AG04450 (cell line): Measurements from ENCODE around the gene DYSF. TPM values are rescaled to one million over a fixed set of nuclear protein-coding genes. Genes with fewer than 3 reads are reported as not detected.

Experiments used
- CTCF ChIA-PET: fragments of 300-600, 350-600 bp; formaldehyde crosslinking; extraction: SDS; loops from one replicate; lab custom pipeline; 2022; ENCODE audit warnings: antibody characterized with exemption, inconsistent platforms; lab: Charles Lee
- POLR2A ChIA-PET: fragments of 350-600 bp; formaldehyde crosslinking; extraction: SDS; loops from one replicate; lab custom pipeline; 2021; ENCODE audit warnings: antibody characterized with exemption, inconsistent platforms; lab: Yijun Ruan, JAX
- DNase-seq: peaks from one replicate; pipeline ENCODE4 v3.0.0-alpha.2; 2011; ENCODE audit warnings: low read depth, low spot score
- H3K27ac ChIP-seq: one replicate; pipeline ENCODE4 v1.5.1; 2012; ENCODE audit warnings: low read depth, low read length, control low read depth
- H3K27me3 ChIP-seq: one replicate; pipeline ENCODE4 v1.6.0; 2012; ENCODE audit warnings: low read length; ENCODE audit not compliant: control insufficient read depth, insufficient read depth
- H3K4me3 ChIP-seq: 2 replicates; pipeline ENCODE4 v1.5.1; 2011; ENCODE audit warnings: mild to moderate bottlenecking, low read depth, low read length, control low read depth
- H3K9me3 ChIP-seq: 2 replicates; pipeline ENCODE4 v1.5.1; 2012; ENCODE audit warnings: low read length; ENCODE audit not compliant: control insufficient read depth, insufficient read depth
- CTCF ChIP-seq: IDR thresholded peaks from 2 replicates; pipeline ENCODE4 v1.5.1; 2011; ENCODE audit warnings: low read depth, low read length, control low read depth, inconsistent platforms
- polyA plus RNA-seq: library from polyadenylated mRNA; depleted of rRNA; stranded (reverse); fragments of >200 nt; gene quantifications from 2 replicates; pipeline ENCODE4 v1.2.3, GENCODE V29; 2011

DYSF gene
- polyA plus RNA-seq, 1 experiment = 0.07 TPM

GRCh38 chr2:71671895-71672825, 218.8 kb downstream of the DYSF start:
- CTCF ChIA-PET = interaction anchor here (0.8 kb wide), 1 partner anchor 907 kb away, joined by 7 read pairs; no protein-coding TSS in a partner anchor

GRCh38 chr2:71672826-71673795, 219.8 kb downstream of the DYSF start:
- H3K4me3 ChIP-seq = no peak overlapping the region
- no peak for TF ChIP-seq CTCF
- POLR2A ChIA-PET = no interaction called here

More at GRCh38 chr2:71671895-71672825, 218.8 kb downstream of the DYSF start:
- DNase-seq = no peak
- no peak overlapping the region for H3K27ac ChIP-seq
- TF ChIP-seq CTCF = no peak
- H3K4me3 ChIP-seq = no peak overlapping the region
- POLR2A ChIA-PET = no interaction called here
- H3K27me3 ChIP-seq = peaks cover 12% of the 10 kb centered on the region
- no peaks in the 10 kb centered on the region; the same call in 1 of the 2 replicates for H3K9me3 ChIP-seq

GRCh38 chr2:71674158-71674851, 220.9 kb downstream of the DYSF start:
- CTCF ChIA-PET = no interaction called here
- POLR2A ChIA-PET = no interaction called here

More at GRCh38 chr2:71672826-71673795, 219.8 kb downstream of the DYSF start:
- no peak for DNase-seq
- no peak overlapping the region for H3K27ac ChIP-seq
- CTCF ChIA-PET = interaction anchor here (0.8 kb wide), 1 partner anchor 906 kb away, joined by 7 read pairs; no protein-coding TSS in a partner anchor
- peaks cover 9% of the 10 kb centered on the region for H3K27me3 ChIP-seq
- no peaks in the 10 kb centered on the region; the same call in 1 of the 2 replicates for H3K9me3 ChIP-seq

GRCh38 chr2:71675296-71675695, 221.9 kb downstream of the DYSF start:
- Histone ChIP-seq H3K27ac (no peak overlapping the region), H3K4me3 (no peak overlapping the region), H3K27me3 (peaks cover 4% of the 10 kb centered on the region), H3K9me3 (no peaks in the 10 kb centered on the region; the same call in 1 of the 2 replicates)
- DNase-seq = no peak
- POLR2A ChIA-PET = no interaction called here
- CTCF ChIA-PET = no interaction called here
- no peak for TF ChIP-seq CTCF

More at GRCh38 chr2:71674158-71674851, 220.9 kb downstream of the DYSF start:
- H3K4me3 ChIP-seq = no peak overlapping the region
- no peaks in the 10 kb centered on the region; the same call in 1 of the 2 replicates for H3K9me3 ChIP-seq
- peaks cover 11% of the 10 kb centered on the region for H3K27me3 ChIP-seq
- TF ChIP-seq CTCF = no peak
- no peak for DNase-seq
- no peak overlapping the region for H3K27ac ChIP-seq
